ENCODE data around the gene OR2T2.
"Not testable (repeated sequence)": the region's sequence is repeated elsewhere in the genome, so short reads cannot be mapped to it uniquely, and the experiment has no call there.

Gene OR2T2

DNA sequence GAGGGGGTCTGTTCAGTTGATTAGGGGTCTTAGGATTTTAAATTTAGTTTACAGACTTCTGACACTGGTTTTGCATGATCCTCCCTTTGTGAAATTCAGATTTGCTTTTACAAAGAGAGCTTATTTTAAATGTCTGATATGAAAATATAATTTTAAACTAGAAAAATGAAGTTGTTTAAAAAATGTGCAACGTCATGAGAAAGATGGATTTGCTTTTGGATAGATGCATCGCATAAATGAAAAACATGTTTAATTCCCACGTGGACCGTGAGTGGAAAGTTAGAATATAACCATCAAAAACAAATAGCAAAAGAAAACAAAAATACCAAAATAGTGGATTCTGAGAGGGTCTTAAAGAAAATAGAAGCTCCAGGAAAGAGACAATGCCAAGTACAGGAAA is 25.7 kb downstream of the OR2T2 start:
- no peak overlapping the region for H3K4me2 ChIP-seq (ENCODE audit: low read length)
- no peak overlapping the region for H3K4me3 ChIP-seq (ENCODE audit: low read depth, low read length)
- no peaks in the 10 kb centered on the region for H3K4me1 ChIP-seq
- no peak for TF ChIP-seq CTCF (IDR thresholded peaks at IDR 0.05)
- no peak overlapping the region for H3K27ac ChIP-seq
- H3K36me3 ChIP-seq (ENCODE audit: control insufficient read depth, insufficient read depth, low read length) = no peaks in the 10 kb centered on the region
- no peak overlapping the region for H2AFZ ChIP-seq
- no peaks in the 10 kb centered on the region for H3K27me3 ChIP-seq (ENCODE audit: control insufficient read depth, insufficient read depth, low read length)
- no peak overlapping the region for H3K9ac ChIP-seq
- no peaks in the 10 kb centered on the region for H3K79me2 ChIP-seq
- no peaks in the 10 kb centered on the region for H3K9me3 ChIP-seq (ENCODE audit: control insufficient read depth, low read length)

- H3K9ac ChIP-seq; H2AFZ ChIP-seq; H3K36me3 ChIP-seq (ENCODE audit: control insufficient read depth, insufficient read depth, low read length); H3K4me1 ChIP-seq; H3K4me2 ChIP-seq (ENCODE audit: low read length); H3K79me2 ChIP-seq; H3K27ac ChIP-seq; H3K4me3 ChIP-seq (ENCODE audit: low read depth, low read length); H3K9me3 ChIP-seq (ENCODE audit: control insufficient read depth, low read length); H3K27me3 ChIP-seq (ENCODE audit: control insufficient read depth, insufficient read depth, low read length): not testable (repeated sequence)
Measured at GRCh38 chr1:248472111-248472510, 26.7 kb downstream of the OR2T2 start.

DNA sequence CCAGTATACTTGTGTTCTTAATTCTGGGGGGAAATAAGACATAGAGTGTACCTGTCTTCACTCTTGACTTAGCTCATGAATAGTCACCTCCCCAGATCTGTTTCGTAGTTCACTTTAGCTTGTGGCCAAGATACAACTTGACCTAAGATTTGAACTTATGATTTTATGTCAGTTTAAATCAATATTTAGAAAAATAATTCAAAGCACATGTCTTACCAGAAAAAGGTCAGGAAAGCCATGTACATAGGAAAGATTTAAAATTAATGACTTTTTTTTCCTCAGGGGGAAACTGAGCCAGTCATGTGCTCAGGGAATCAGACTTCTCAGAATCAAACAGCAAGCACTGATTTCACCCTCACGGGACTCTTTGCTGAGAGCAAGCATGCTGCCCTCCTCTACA is 27.6 kb downstream of the OR2T2 start, which contains the start of gene OR2T3:
Gene OR2T3, plus strand, starts transcription at position 301 of the 400 bp plus-strand sequence. Its CDS starts 0 bp downstream, at position 301.
- H3K27me3 ChIP-seq (ENCODE audit: control insufficient read depth, insufficient read depth, low read length); H3K36me3 ChIP-seq (ENCODE audit: control insufficient read depth, insufficient read depth, low read length); H3K27ac ChIP-seq; H3K4me1 ChIP-seq; H3K9me3 ChIP-seq (ENCODE audit: control insufficient read depth, low read length); H3K4me2 ChIP-seq (ENCODE audit: low read length); H2AFZ ChIP-seq; H3K79me2 ChIP-seq; H3K9ac ChIP-seq; H3K4me3 ChIP-seq (ENCODE audit: low read depth, low read length): not testable (repeated sequence)

DNA sequence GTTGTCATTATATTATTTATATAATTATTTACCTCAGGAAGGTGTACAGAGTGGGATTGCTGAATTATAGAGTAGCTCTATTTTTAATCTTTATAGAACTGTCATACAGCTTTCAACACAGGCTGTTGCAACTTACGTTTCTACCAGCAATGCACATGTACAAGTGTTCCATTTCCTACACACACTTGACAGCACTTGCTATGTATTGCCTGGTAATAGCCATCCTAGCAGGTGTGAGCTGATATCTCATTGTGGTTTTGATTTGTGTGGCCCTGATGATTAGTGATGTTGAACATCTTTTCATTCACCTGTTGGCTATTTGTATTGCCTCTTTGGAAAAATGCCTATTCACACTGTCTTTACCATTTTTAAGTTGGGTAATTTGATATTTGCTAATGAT is 30.2 kb downstream of the OR2T2 start:
- not testable (repeated sequence) for H3K9ac ChIP-seq; H3K4me3 ChIP-seq (ENCODE audit: low read depth, low read length); H2AFZ ChIP-seq; H3K79me2 ChIP-seq; H3K27ac ChIP-seq; H3K4me2 ChIP-seq (ENCODE audit: low read length); H3K9me3 ChIP-seq (ENCODE audit: control insufficient read depth, low read length); H3K36me3 ChIP-seq (ENCODE audit: control insufficient read depth, insufficient read depth, low read length); H3K27me3 ChIP-seq (ENCODE audit: control insufficient read depth, insufficient read depth, low read length); H3K4me1 ChIP-seq

DNA sequence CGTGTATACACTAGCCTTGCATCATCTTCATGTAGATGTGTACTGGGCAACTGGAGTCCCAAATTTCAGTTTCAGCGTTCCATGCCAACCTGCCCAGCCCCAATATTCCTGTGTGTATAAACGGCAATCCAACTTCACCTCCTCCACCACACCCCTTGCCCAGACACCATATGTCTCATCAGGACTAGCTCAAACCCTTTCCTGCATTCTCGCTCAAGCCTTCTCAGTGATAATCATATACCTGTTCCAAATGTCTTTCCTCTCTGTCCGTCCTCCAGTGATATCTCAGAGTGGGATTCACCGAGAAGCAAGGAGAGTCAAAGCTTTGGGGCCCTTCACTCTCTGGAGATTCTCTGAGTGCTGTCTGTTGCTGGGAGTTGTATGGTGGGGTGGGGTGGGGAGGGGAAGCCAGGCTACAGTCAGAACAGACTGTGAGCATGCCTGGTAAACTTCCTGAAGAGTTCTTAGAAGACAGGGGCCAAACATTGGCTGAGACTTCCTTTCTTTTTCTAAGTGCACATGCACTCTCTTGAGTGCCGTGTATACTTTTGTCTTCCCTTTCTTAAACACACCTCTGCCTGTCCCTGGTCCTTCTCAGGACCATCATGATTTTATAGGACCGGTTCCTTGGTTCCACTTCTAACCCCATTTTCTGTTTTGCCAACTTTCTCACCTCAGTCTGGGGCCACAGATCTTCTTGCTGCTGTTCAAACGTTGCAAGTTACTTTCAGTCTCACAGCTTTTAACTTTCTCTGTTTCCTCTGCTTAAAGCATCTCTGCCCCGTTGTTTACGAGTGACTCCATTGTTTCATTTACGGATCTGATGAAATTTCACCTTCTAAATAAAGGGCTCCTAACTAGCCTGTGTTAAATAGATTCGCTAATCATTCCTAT is 36.5 kb downstream of the OR2T2 start:
- H3K36me3 ChIP-seq (ENCODE audit: control insufficient read depth, insufficient read depth, low read length); H3K79me2 ChIP-seq; H3K4me3 ChIP-seq (ENCODE audit: low read depth, low read length); H3K4me1 ChIP-seq; H3K27me3 ChIP-seq (ENCODE audit: control insufficient read depth, insufficient read depth, low read length); H2AFZ ChIP-seq; H3K9ac ChIP-seq; H3K27ac ChIP-seq; H3K4me2 ChIP-seq (ENCODE audit: low read length); H3K9me3 ChIP-seq (ENCODE audit: control insufficient read depth, low read length): not testable (repeated sequence)

DNA sequence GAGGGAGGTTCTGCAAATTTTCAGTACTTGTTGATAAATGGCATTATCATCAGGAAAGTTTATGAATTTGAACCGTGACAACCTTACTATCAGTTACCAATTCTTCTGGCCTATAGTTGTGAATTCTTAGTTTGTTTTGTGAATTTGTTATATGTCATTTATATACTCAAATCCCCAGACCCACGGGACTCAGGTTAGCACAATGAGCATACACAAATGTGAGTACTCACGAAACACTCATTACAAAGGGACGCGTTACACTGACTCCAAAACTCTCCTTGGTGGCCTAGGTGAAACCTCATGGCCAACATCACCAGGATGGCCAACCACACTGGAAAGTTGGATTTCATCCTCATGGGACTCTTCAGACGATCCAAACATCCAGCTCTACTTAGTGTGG is 42.9 kb downstream of the OR2T2 start, which contains the start of gene OR2T5:
Gene OR2T5, plus strand, starts transcription at position 301 of the 400 bp plus-strand sequence. Its CDS starts 0 bp downstream, at position 301.
- H3K4me1 ChIP-seq; H2AFZ ChIP-seq; H3K36me3 ChIP-seq (ENCODE audit: control insufficient read depth, insufficient read depth, low read length); H3K27ac ChIP-seq; H3K9ac ChIP-seq; H3K79me2 ChIP-seq; H3K9me3 ChIP-seq (ENCODE audit: control insufficient read depth, low read length); H3K27me3 ChIP-seq (ENCODE audit: control insufficient read depth, insufficient read depth, low read length); H3K4me2 ChIP-seq (ENCODE audit: low read length); H3K4me3 ChIP-seq (ENCODE audit: low read depth, low read length): not testable (repeated sequence)

DNA sequence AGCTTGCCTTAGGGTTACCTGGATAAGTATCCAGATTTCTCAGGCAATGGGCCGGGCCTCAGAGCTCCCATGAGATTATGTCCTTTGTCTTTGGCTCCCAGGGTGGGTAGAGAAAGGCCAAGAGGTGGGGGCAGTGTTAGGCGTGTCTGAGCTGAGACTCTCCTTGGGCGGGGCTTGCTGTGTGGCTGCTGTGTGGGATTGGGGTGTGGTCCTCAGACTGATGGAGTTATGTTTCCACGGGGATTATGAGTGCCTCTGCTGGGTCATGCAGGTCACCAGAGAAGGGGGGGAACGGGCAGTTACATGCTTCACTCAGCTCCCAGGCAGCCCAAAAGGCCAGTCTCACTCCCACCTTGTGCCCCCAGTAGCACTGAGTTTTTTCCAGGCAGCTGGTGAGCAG is 51.2 kb downstream of the OR2T2 start:
- not testable (repeated sequence) for H3K9me3 ChIP-seq (ENCODE audit: control insufficient read depth, low read length); H3K79me2 ChIP-seq; H3K27ac ChIP-seq; H3K27me3 ChIP-seq (ENCODE audit: control insufficient read depth, insufficient read depth, low read length); H3K4me1 ChIP-seq; H3K4me2 ChIP-seq (ENCODE audit: low read length); H3K4me3 ChIP-seq (ENCODE audit: low read depth, low read length); H2AFZ ChIP-seq; H3K36me3 ChIP-seq (ENCODE audit: control insufficient read depth, insufficient read depth, low read length); H3K9ac ChIP-seq

- not testable (repeated sequence) for H2AFZ ChIP-seq; H3K4me2 ChIP-seq (ENCODE audit: low read length); H3K36me3 ChIP-seq (ENCODE audit: control insufficient read depth, insufficient read depth, low read length)
Measured at GRCh38 chr1:248500305-248501035, 55.0 kb downstream of the OR2T2 start.

More at GRCh38 chr1:248500305-248501035, 55.0 kb downstream of the OR2T2 start:
- not testable (repeated sequence) for H3K4me1 ChIP-seq; H3K4me3 ChIP-seq (ENCODE audit: low read depth, low read length); H3K9me3 ChIP-seq (ENCODE audit: control insufficient read depth, low read length); H3K9ac ChIP-seq; H3K79me2 ChIP-seq; H3K27ac ChIP-seq; H3K27me3 ChIP-seq (ENCODE audit: control insufficient read depth, insufficient read depth, low read length)

Measured in parathyroid adenoma (tissue), 2 donors.